Esophagus muscularis mucosa (tissue), 3 donors: ENCODE measurements around the gene ITGA8.

Experiments
- EP300 ChIP-seq: sonication (generic); formaldehyde crosslinking; IDR thresholded peaks from one replicate; pipeline ENCODE4 v1.6.1; 2017; ENCODE audit warnings: antibody characterized with exemption
- POLR2AphosphoS5 ChIP-seq, 2 donors: sonication (generic); formaldehyde crosslinking; IDR thresholded peaks; one replicate each; pipeline ENCODE4 v1.6.1; 2017; ENCODE audit warnings: antibody characterized with exemption in 2 of 2

DNA sequence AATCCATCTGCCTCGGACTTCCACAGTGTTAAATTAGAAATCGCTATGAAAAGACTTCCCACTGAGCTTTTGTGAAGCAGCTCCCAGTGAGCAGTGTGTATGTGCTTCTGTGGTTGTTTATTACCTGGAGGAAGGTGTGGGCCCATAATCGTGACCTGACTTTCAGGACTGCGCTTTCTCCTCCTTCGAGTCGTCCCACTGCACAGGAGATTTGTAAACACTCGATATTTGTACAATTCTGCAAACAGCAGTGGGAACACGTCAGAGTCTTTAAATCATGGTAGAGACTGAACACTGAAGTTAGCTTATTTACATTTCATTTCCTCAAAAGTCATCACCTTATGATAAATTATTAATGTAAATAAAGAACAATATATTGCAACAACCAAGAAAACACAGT is 171.4 kb downstream of the ITGA8 start:
- no peak for TF ChIP-seq EP300
- TF ChIP-seq POLR2AphosphoS5 (IDR thresholded peaks at IDR 0.05): no peak
